GM13977 (cell line): ENCODE data around the gene TNRC6A.
A peak's percentile ranks its signal among the peaks of the same experiment; 100 is the strongest.

Experiments
- DNase-seq: peaks from one replicate; pipeline ENCODE4 v3.0.0; 2012; ENCODE audit warnings: low spot score
- in situ Hi-C: fragments of 300-500 bp; cut with MboI; formaldehyde crosslinking; loops from one replicate; pipeline ENCODE4 v1.12.0; 2022; ENCODE audit warnings: low sequenced_read_pairs, low pct_unique_long_range_greater_than_20kb, mixed read lengths, inconsistent platforms; ENCODE audit not compliant: unreplicated experiment
- TF ChIP-seq, protein P1 (sequence below): IDR thresholded peaks from 2 replicates; pipeline ENCODE4 v1.5.1; 2012; ENCODE audit warnings: mild to moderate bottlenecking, control low read depth; ENCODE audit not compliant: insufficient read depth; ENCODE audit errors: extremely low read depth, missing control alignments

TNRC6A gene

DNA sequence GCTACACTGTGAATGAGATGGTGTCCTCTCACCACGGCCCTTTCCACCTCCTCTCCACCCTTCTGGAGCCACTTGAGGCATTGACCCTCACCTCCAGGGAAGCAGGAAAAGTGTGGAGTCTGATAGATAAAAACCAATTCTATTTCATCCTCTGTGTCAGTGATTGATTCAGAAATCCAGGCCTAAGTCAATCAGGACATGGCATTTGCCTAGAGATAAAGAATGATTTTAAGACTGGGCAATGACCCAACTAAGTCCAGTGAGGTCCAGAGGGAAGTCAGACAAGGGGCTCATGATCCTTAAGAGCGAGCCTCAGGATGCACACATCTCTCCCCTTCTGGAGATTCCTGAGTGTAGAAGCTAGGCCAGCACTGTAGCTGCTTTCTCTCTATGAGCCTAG, 41.1 kb upstream of the TNRC6A start:
- in situ Hi-C loops: no loop called here
- no peak for DNase-seq
- TF ChIP-seq, protein P1, sequence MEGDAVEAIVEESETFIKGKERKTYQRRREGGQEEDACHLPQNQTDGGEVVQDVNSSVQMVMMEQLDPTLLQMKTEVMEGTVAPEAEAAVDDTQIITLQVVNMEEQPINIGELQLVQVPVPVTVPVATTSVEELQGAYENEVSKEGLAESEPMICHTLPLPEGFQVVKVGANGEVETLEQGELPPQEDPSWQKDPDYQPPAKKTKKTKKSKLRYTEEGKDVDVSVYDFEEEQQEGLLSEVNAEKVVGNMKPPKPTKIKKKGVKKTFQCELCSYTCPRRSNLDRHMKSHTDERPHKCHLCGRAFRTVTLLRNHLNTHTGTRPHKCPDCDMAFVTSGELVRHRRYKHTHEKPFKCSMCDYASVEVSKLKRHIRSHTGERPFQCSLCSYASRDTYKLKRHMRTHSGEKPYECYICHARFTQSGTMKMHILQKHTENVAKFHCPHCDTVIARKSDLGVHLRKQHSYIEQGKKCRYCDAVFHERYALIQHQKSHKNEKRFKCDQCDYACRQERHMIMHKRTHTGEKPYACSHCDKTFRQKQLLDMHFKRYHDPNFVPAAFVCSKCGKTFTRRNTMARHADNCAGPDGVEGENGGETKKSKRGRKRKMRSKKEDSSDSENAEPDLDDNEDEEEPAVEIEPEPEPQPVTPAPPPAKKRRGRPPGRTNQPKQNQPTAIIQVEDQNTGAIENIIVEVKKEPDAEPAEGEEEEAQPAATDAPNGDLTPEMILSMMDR: no peak

DNA sequence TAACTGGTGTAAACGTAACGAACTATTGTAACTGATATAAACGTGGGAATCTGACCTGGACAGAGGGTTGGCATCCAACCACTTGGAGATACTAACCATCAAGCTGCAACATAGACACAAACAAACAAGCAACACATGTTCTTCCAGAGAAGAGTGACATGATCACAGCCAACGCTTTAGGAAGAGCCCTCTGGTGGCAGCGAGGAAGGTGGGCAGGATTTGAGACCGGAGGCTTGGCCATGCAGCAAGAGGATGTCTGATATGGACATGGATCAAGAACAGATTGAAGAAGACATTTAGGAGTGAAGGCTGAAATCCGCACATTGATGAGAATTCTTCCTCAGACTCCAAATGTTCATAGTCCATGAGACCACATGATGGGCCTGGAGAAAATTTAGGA, 40.3 kb upstream of the TNRC6A start:
- DNase-seq: no peak
- in situ Hi-C loops: no loop called here
- TF ChIP-seq, protein P1: peak; percentile 44

DNA sequence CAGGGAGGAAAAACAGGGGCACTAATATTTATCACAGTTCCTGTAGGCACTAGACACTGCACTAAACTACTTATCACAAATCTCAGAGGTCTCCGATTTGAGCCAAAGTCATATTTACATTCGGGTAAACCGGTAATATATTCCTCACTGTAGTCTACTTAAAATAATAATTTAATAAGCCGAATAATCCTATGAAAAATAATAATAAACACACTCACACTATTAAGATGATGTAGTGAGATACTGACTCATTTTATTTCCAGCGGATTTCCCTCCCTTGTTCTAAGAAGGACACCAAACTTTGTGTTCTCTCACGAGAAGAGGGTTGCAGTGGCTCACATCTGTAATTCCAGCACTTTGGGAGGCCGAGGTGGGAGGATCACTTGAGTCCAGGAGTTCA, 36.6 kb upstream of the TNRC6A start:
- no peak for DNase-seq
- in situ Hi-C loops: no loop called here
- TF ChIP-seq, protein P1: no peak

DNA sequence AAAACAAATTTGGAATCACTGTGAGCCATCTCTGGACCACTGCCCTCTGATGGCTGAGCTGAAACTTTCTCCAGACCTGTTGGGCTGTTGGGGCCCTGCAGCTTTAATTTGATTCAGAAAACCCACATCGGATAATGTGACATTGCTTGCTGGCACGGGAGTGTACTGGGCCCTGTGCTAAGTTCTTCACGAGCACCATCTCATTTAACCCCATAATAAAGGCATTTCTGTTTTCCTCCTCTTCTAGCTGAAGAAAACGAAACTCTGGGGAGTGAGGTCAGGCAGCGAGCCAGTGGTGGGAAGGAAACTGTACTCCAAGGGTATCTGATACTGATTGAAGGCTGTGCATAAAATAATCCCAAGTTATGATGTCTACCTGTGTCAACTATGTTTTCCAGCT, 34.5 kb upstream of the TNRC6A start:
- TF ChIP-seq, protein P1: no peak
- no peak for DNase-seq
- in situ Hi-C loops: no loop called here

DNA sequence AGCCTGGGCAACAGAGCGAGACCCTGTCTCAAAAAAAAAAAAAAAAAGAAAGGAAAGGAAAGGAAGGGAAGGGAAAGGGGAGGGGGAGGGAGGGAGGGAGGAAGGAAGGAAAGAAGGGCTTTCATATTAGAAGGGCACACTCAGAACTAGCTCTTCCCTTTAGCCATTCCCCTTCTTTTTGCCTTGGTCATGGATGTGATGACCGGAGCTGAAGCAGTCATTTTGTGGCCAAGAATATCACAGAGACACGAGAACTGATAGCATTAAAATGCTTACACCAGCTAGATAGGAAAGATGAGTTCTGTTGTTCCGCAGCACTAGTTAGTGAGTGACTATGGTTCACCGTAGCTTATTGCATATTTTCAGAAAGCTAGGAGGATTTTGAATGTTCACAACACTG, 32.8 kb upstream of the TNRC6A start:
- no peak for DNase-seq
- TF ChIP-seq, protein P1: no peak
- in situ Hi-C loops: no loop called here

DNA sequence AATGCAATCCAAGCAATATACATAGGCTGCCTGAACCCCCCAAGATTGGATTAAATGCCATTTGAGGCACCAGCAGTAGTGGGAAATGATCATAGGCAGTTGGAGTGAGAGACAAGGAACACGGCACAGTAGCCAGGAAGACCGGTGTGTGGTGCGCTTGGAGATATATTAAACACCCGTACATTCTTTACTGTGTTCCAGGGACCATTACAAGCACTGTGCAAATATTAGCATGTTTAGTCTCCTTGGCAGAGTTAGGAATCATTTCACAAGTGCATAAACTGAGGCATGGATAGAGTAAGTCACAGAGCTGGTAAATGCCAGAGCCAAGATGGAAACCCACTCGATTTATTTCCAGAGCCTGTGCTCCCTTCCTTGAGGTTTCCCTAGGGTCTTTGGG, 31.1 kb upstream of the TNRC6A start:
- in situ Hi-C loops: no loop called here
- DNase-seq: no peak
- TF ChIP-seq, protein P1: no peak

DNA sequence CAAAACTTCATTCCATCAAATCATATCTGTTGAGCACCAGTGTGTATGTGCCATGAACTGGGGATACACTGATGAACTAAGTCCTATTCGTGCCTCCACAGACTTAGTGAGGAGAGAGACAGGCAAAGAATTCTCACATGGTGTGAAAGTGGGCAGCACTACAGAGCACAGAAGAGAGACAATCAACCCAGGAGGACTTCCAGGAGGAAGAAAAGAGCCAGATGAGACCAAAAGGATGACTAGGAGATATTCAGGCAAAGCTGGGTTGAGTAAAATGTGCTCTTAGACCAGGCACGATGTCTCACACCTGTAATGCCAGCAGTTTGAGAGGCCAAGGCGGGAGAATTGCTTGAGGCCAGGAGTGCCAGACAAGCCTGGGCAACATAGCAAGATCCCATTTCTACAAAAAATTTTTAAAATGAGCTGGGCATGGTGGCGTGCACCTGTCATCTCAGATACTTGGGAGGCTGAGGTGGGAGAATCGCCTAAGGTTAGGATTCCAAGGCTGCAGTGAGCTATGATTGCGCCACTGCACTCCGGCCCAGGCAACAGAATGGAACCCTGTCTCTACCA, 30.2 kb upstream of the TNRC6A start:
- DNase-seq: no peak
- TF ChIP-seq, protein P1: no peak
- in situ Hi-C loops: no loop called here
